ENCODE measurements around the gene GH2. TPM values are rescaled to one million over a fixed set of nuclear protein-coding genes. Genes with fewer than 3 reads are reported as not detected.
A peak's percentile ranks its signal among the peaks of the same experiment; 100 is the strongest.

Gene GH2
- total RNA-seq, 2 experiments from 2014 or later, result not detected

- Mint-ChIP-seq H3K4me3 (no peak overlapping the region), H3K27ac (peak overlapping the region; percentile 83), H3K9me3 (no peaks in the 10 kb centered on the region), H3K36me3 (peaks cover 45% of the 10 kb centered on the region), H3K27me3 (no peaks in the 10 kb centered on the region), H3K4me1 (peaks cover 54% of the 10 kb centered on the region)
- POLR2A ChIA-PET, result interaction anchor here (0.7 to 7.4 kb wide), 5 partner anchors 10 to 145 kb away, joined by 3 to 83 read pairs (median 4); partner anchors contain the start of genes CCDC47, DDX42 and SMARCD2
- ATAC-seq (ENCODE audit: low read depth), result no peak
- DNase-seq, result no peak
These were observed 51.5 kb downstream of the GH2 start for GRCh38 chr17:63830278-63830677.

Other genes starting within 250 kb of the GH2 start
- 100 to 1,000 TPM; 452 to 453 TPM for gene LIMD2, start 181.8 kb downstream of the GH2 start, total RNA-seq
- 10 to 100 TPM; 54.0 to 61.4 TPM for gene STRADA, start 140.1 kb downstream of the GH2 start, total RNA-seq
- gene CCDC47, start 108.3 kb downstream of the GH2 start, total RNA-seq, result 10 to 100 TPM; 47.0 to 54.8 TPM
- gene DDX42, start 107.8 kb downstream of the GH2 start, total RNA-seq, result 100 to 1,000 TPM; 126 to 143 TPM
- 100 to 1,000 TPM; 132 to 135 TPM for gene PSMC5, start 54.5 kb downstream of the GH2 start, total RNA-seq
- 10 to 100 TPM; 56.7 to 58.6 TPM for gene FTSJ3, start 54.3 kb downstream of the GH2 start, total RNA-seq
- 100 to 1,000 TPM; 129 to 138 TPM for gene SMARCD2, start 39.3 kb downstream of the GH2 start, total RNA-seq
- not detected for gene CSH2, start 8.3 kb downstream of the GH2 start, total RNA-seq
- gene CSH1, start 14.6 kb upstream of the GH2 start, total RNA-seq, result not detected
- not detected for gene CSHL1, start 29.3 kb upstream of the GH2 start, total RNA-seq
- not detected for gene GH1, start 36.9 kb upstream of the GH2 start, total RNA-seq
- gene CD79B, start 50.4 kb upstream of the GH2 start, total RNA-seq, result 10 to 100 TPM; 17.0 to 19.6 TPM
- gene SCN4A, start 91.0 kb upstream of the GH2 start, total RNA-seq, result not detected
- 1 to 10 TPM in 1 of 2 experiments, under 1 TPM in 1; 1.00 to 1.4 TPM for gene PRR29, start 116.4 kb upstream of the GH2 start, total RNA-seq
- 10 to 100 TPM; 59.0 to 61.7 TPM for gene ICAM2, start 138.7 kb upstream of the GH2 start, total RNA-seq
- 10 to 100 TPM; 38.6 to 45.3 TPM for gene ERN1, start 248.2 kb upstream of the GH2 start, total RNA-seq